HG03442 (cell line): ENCODE results near the gene MRPL52.
"Not testable (repeated sequence)": the region's sequence is repeated elsewhere in the genome, so short reads cannot be mapped to it uniquely, and the experiment has no call there.

Source experiments
- ATAC-seq: cut with Tn5 transposase; IDR thresholded peaks from one replicate; pipeline ENCODE4 v1.9.1; 2021; ENCODE audit warnings: mild to moderate bottlenecking, moderate library complexity; ENCODE audit not compliant: unreplicated experiment

The MRPL52 gene

GRCh38 chr14:22837750-22838538, 8.3 kb downstream of the MRPL52 start:
- no peak for ATAC-seq

DNA sequence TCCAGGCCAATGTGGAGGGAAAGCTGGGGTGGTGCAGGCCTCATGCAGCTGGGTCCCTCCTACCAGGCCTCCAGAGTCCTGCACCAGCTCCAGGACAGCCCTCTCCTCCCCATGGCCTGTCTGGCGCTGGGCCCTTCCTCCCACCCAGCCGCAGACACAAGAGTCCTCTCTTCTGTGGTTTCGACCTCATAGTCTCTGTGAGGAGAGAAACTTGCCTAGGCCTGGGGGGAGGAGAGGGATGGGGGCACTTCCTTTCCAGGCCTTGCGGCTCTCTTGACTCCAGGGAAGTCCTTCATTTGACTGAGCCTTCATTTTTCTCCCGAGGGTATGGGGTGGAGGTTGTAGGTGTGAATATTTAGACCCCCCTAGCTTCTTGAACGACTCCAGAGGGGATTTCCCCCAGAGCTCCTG, 8.9 kb downstream of the MRPL52 start:
- no peak for ATAC-seq

GRCh38 chr14:22839159-22839779, 9.6 kb downstream of the MRPL52 start:
- no peak for ATAC-seq

DNA sequence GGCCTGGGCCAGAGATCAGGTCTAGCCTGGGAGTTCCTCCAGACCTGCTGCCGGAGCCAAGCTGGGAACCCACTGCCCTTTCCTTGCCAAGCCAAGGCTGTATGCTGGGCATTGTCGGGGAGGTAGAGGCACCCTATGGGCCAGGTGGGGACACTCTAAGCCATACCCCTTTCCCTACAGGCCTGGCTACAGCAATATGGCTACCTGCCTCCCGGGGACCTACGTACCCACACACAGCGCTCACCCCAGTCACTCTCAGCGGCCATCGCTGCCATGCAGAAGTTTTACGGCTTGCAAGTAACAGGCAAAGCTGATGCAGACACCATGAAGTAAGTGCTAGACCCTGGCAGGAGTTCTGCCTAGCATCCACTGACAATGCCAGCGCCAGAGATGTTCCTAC, 11.6 kb downstream of the MRPL52 start:
- ATAC-seq = no peak

GRCh38 chr14:22841769-22842168, 12.1 kb downstream of the MRPL52 start:
- no peak for ATAC-seq

GRCh38 chr14:22842211-22843122, 12.8 kb downstream of the MRPL52 start:
- no peak for ATAC-seq

- no peak for ATAC-seq
Observed at GRCh38 chr14:22843123-22843925, 13.6 kb downstream of the MRPL52 start.

- no peak for ATAC-seq
Observed at GRCh38 chr14:22844221-22845102, 14.8 kb downstream of the MRPL52 start.

- no peak for ATAC-seq
Observed at GRCh38 chr14:22845103-22845394, 15.4 kb downstream of the MRPL52 start.

GRCh38 chr14:22845821-22846625, 16.3 kb downstream of the MRPL52 start:
- no peak for ATAC-seq

DNA sequence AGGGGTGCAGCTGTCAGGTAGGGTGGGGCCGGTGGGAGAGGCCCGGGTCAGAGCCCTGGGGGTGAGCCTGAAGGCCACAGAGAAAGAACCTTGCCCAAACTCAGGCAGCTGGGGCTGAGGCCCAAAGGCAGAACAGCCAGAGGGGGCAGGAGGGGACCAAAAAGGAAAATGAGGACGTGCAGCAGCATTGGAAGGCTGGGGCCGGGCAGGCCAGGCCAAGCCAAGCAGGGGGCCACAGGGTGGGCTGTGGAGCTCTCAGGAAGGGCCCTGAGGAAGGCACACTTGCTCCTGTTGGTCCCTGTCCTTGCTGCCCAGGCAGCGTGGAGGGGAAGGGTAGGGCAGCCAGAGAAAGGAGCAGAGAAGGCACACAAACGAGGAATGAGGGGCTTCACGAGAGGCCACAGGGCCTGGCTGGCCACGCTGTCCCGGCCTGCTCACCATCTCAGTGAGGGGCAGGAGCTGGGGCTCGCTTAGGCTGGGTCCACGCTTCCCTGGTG, 17.2 kb downstream of the MRPL52 start:
- ATAC-seq = no peak

GRCh38 chr14:22847661-22848341, 18.1 kb downstream of the MRPL52 start:
- ATAC-seq = no peak

DNA sequence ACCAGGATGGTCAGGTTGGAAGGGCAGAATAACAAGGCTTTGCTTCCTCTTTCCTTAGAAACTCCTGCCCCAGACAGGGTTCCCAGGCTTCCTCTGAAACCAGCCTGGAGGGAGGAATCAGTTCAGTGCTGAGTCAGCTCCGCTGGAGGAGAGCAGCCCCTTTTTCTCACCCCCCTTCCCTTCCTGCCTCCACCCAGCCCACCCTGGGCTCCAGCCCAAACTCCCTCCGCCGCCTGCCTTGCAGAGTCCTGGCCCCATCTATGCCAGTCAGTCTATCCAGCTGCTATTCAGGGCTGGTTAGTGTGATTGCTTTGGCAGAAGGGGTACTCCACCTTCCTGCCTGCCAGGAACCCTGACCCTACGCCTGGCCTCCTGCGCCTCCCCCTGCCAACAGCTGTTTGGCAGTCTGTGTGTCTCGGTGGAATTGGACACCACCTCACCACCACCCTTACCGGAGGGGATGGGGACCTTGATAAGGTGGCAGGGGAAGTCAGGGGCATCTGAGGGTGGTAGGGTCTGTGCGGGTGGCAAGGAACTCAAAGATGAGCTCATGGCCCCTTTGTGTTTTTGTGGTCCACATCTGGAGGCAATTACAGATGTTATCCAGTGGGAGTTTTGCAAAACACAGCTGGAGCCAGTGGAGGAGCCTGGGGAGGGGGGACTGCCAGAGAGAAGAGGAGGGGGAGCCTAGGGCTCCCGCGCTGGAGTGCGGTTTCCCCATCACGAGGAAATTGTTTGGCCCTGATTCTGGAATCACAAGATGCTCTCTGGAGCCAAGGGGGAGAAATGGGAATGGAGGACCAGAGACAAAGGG, 18.9 kb downstream of the MRPL52 start:
- no peak for ATAC-seq

GRCh38 chr14:22849212-22849819, 19.6 kb downstream of the MRPL52 start:
- ATAC-seq = no peak

DNA sequence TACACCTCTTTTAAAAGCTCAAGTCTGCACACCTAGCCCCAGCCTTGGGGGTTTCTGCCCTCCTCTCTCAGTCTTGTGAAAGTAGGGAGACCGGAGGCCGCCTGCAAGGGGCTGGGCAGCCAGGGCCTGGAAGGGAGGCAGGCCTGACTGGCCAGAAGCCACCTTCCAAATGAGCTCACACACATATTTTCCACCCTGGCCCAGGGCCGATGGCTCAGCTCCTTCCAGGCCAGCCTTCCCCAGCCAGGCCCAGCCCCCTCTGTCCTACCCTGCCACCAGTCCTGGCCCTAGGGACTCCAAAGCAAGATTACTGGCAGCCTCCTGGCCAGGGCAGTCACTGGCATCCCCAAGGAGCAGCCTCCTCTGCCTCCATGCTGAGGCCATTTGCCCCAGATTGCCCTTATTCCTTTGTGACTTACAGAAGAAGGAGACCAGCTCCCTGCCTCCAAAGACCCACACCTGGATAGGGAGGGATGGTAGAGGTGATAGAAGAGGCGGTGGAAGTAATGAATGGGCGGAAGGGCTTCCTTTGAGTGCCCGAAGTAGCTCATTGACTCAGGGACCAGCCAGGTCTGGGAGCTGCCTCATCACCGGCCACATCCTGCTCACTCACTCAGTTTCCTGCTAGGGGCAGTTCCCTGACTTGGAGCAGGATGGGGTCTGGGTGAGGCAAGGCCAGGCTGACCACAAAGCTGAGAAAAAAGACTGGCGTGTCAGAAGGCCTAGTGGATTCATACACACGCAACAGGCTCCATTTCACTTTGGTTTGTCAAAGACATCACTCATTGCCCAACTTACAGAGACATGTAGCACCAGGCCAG, 21.5 kb downstream of the MRPL52 start:
- ATAC-seq = no peak

DNA sequence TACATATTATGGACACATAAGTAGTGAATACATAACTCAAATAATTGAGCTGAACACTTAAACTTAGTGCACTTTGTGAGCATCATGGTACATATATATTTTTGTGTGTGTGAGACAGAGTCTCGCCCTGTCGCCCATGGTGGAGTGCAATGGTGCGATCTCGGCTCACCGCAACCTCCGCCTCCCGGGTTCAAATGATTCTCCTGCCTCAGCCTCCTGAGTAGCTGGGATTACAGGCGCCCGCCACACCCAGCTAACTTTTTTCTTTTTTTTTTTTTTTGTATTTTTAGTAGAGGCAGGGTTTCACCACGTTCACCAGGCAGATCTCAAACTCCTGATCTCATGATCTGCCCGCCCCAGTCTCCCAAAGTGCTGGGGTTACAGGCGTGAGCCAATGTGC, 22.5 kb downstream of the MRPL52 start:
- ATAC-seq = not testable (repeated sequence)
